Activated T-cell treated with anti-CD3 and anti-CD28 coated beads, Interleukin-2, amount 50 U/mL, for 4 hours (primary cell): ENCODE data around the gene MXI1. TPM values are rescaled to one million over a fixed set of nuclear protein-coding genes. Genes with fewer than 3 reads are reported as not detected.
A peak's percentile ranks its signal among the peaks of the same experiment; 100 is the strongest.

Experiments
- ATAC-seq, 2 donors: fragments of 200-7000 bp; cut with Tn5 transposase; one replicate each; pipeline ENCODE4 v1.10.0; 2021
- DNase-seq: peaks from one replicate; pipeline ENCODE4 v3.0.0-alpha.2; 2020
- H3K27me3 Mint-ChIP-seq: one replicate; pipeline ENCODE4 v1.8.0; 2021; ENCODE audit warnings: low read depth, mixed read lengths
- H3K36me3 Mint-ChIP-seq: one replicate; pipeline ENCODE4 v1.8.0; 2022; ENCODE audit warnings: mixed read lengths; ENCODE audit not compliant: insufficient read depth
- H3K4me1 Mint-ChIP-seq: one replicate; pipeline ENCODE4 v1.8.0; 2021; ENCODE audit warnings: low read depth, mixed read lengths
- H3K4me3 Mint-ChIP-seq: one replicate; pipeline ENCODE4 v1.8.0; 2021; ENCODE audit warnings: mild to moderate bottlenecking, moderate library complexity, mixed read lengths
- H3K9me3 Mint-ChIP-seq: one replicate; pipeline ENCODE4 v1.8.0; 2021; ENCODE audit warnings: mixed read lengths
- total RNA-seq, 3 donors: library from RNA; stranded (reverse); gene quantifications; one replicate each; pipeline ENCODE4 v1.2.1, GENCODE V29; 2021

MXI1 gene
- 10 to 100 TPM; 13.6 to 14.5 (median 14.2) TPM for total RNA-seq

- no peaks in the 10 kb centered on the region for H3K36me3 Mint-ChIP-seq
- DNase-seq (peak; percentile 14), ATAC-seq (peak; percentile 8 to 12)
- peaks cover 34% of the 10 kb centered on the region for H3K4me1 Mint-ChIP-seq
- no peaks in the 10 kb centered on the region for H3K9me3 Mint-ChIP-seq
- H3K4me3 Mint-ChIP-seq: peak within 1 kb of the TSS; percentile 97
- H3K27me3 Mint-ChIP-seq: no peaks in the 10 kb centered on the region
Measured at GRCh38 chr10:110207011-110207804, at the start of gene MXI1. Gene MXI1 (plus strand): TSS chr10:110207605. CDS start chr10:110207809, 204 bp downstream.

- ATAC-seq (no peak), DNase-seq (no peak)
- peaks cover 74% of the 10 kb centered on the region for H3K27me3 Mint-ChIP-seq
- H3K4me1 Mint-ChIP-seq: peaks cover 26% of the 10 kb centered on the region
- no peak overlapping the region for H3K4me3 Mint-ChIP-seq
- no peaks in the 10 kb centered on the region for H3K36me3 Mint-ChIP-seq
- H3K9me3 Mint-ChIP-seq: no peaks in the 10 kb centered on the region
Measured at GRCh38 chr10:110158051-110159005, 49.1 kb upstream of the MXI1 start.

DNA sequence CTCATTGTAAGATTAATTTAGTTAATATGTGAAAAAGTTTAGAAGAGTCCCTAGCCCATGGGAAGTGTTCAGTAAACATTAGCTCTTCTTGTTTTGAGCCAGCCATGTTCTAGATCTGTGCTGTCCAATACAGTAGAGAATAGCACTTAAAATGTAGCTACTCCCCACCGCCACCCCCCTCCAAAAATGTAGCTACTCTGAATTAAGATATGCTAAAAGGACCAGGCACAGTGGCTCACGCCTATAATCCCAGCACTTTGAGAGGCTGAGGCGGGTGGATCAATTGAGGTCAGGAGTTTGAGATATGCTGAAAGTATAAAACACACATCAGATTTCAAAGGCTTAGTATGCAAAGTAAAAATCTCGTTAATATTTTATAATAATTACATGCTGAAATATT is 47.3 kb upstream of the MXI1 start:
- peaks cover 21% of the 10 kb centered on the region for H3K4me1 Mint-ChIP-seq
- no peak overlapping the region for H3K4me3 Mint-ChIP-seq
- H3K36me3 Mint-ChIP-seq: no peaks in the 10 kb centered on the region
- DNase-seq (no peak), ATAC-seq (no peak)
- peaks cover 68% of the 10 kb centered on the region for H3K27me3 Mint-ChIP-seq
- no peaks in the 10 kb centered on the region for H3K9me3 Mint-ChIP-seq

- Mint-ChIP-seq H3K27me3 (peaks cover 69% of the 10 kb centered on the region), H3K4me1 (peaks cover 21% of the 10 kb centered on the region)
- ATAC-seq: no peak
Measured at GRCh38 chr10:110160522-110160921, 46.9 kb upstream of the MXI1 start.

GRCh38 chr10:110162741-110163145 is 44.7 kb upstream of the MXI1 start:
- Mint-ChIP-seq H3K4me3 (no peak overlapping the region), H3K9me3 (no peaks in the 10 kb centered on the region), H3K4me1 (peaks cover 6% of the 10 kb centered on the region), H3K27me3 (peaks cover 68% of the 10 kb centered on the region), H3K36me3 (no peaks in the 10 kb centered on the region)
- ATAC-seq (no peak), DNase-seq (no peak)

More at GRCh38 chr10:110160522-110160921, 46.9 kb upstream of the MXI1 start:
- Mint-ChIP-seq H3K36me3 (no peaks in the 10 kb centered on the region), H3K9me3 (no peaks in the 10 kb centered on the region), H3K4me3 (no peak overlapping the region)
- no peak for DNase-seq

DNA sequence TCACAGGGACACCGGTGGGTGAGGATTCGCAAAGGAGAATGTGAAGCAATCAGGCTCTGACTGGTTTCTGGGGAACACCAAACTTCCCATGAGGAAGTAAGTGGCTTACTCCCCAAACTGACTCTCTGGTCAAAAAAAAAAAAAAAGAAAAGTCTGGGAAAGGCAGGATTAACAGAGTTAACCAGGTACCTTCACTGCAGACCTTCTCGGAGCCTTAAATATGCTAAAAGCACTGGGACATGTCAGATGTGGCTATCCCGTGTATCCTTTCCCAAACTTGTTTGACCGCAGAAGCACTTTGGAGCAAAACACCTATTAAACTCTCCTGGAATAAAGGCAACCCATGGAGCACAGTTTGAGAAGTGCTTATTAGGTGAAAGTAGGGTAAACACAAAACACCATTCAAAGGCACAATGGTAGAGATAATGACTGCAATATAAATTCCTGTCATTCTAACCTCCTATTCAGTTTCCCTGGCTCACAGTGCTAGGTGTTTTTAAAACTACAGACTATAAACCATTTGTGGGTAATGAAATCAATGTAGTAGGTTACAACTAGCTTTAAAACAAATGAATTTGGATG is 44.1 kb upstream of the MXI1 start:
- H3K4me3 Mint-ChIP-seq: no peak overlapping the region
- no peak for ATAC-seq
- no peak for DNase-seq
- H3K9me3 Mint-ChIP-seq: no peaks in the 10 kb centered on the region
- no peaks in the 10 kb centered on the region for H3K36me3 Mint-ChIP-seq
- H3K4me1 Mint-ChIP-seq: peaks cover 8% of the 10 kb centered on the region
- peaks cover 68% of the 10 kb centered on the region for H3K27me3 Mint-ChIP-seq

- no peaks in the 10 kb centered on the region for H3K9me3 Mint-ChIP-seq
- DNase-seq (no peak), ATAC-seq (no peak)
- H3K36me3 Mint-ChIP-seq: no peaks in the 10 kb centered on the region
- no peak overlapping the region for H3K4me3 Mint-ChIP-seq
- peaks cover 68% of the 10 kb centered on the region for H3K27me3 Mint-ChIP-seq
- peaks cover 11% of the 10 kb centered on the region for H3K4me1 Mint-ChIP-seq
Measured at GRCh38 chr10:110163841-110164240, 43.6 kb upstream of the MXI1 start.

- H3K27me3 Mint-ChIP-seq: peaks cover 72% of the 10 kb centered on the region
- peaks cover 14% of the 10 kb centered on the region for H3K4me1 Mint-ChIP-seq
- DNase-seq (no peak), ATAC-seq (peak in 1 of 2 donors; percentile 60)
- H3K36me3 Mint-ChIP-seq: no peaks in the 10 kb centered on the region
- no peak overlapping the region for H3K4me3 Mint-ChIP-seq
- H3K9me3 Mint-ChIP-seq: no peaks in the 10 kb centered on the region
Measured at GRCh38 chr10:110165239-110165638, 42.2 kb upstream of the MXI1 start.

DNA sequence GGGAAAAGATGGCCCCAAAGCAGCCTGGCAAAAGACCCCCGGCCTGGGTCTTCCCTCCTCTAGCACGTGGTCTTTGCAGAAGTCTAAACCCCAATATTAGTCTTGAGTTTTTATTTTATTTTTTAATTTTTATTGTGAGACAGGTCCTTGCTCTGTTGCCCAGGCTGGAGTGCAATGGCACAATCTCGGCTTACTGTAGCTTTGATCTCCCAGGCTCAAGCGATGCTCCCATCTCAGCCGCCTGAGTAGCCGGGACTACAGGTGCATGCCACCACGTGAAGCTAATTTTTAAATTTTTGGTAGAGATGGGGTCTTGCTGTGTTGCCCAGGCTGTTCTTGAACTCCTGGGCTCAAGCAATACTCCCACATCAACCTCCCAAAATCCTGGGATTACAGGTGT is 40.3 kb upstream of the MXI1 start:
- ATAC-seq: no peak
- H3K4me1 Mint-ChIP-seq: peaks cover 16% of the 10 kb centered on the region
- no peaks in the 10 kb centered on the region for H3K9me3 Mint-ChIP-seq

GRCh38 chr10:110168601-110169481 is 38.6 kb upstream of the MXI1 start:
- Mint-ChIP-seq H3K9me3 (no peaks in the 10 kb centered on the region), H3K4me3 (no peak overlapping the region), H3K27me3 (peaks cover 79% of the 10 kb centered on the region), H3K4me1 (peaks cover 16% of the 10 kb centered on the region), H3K36me3 (no peaks in the 10 kb centered on the region)
- DNase-seq (no peak), ATAC-seq (peak; percentile 43 to 62)

More for the DNA sequence above, 40.3 kb upstream of the MXI1 start:
- Mint-ChIP-seq H3K36me3 (no peaks in the 10 kb centered on the region), H3K27me3 (peaks cover 74% of the 10 kb centered on the region), H3K4me3 (no peak overlapping the region)
- no peak for DNase-seq

GRCh38 chr10:110169586-110169985 is 37.8 kb upstream of the MXI1 start:
- H3K9me3 Mint-ChIP-seq: no peaks in the 10 kb centered on the region
- peaks cover 75% of the 10 kb centered on the region for H3K27me3 Mint-ChIP-seq
- no peak for ATAC-seq
- H3K4me1 Mint-ChIP-seq: peaks cover 16% of the 10 kb centered on the region
- DNase-seq: no peak
- no peak overlapping the region for H3K4me3 Mint-ChIP-seq
- H3K36me3 Mint-ChIP-seq: no peaks in the 10 kb centered on the region

- no peaks in the 10 kb centered on the region for H3K36me3 Mint-ChIP-seq
- no peak overlapping the region for H3K4me3 Mint-ChIP-seq
- no peaks in the 10 kb centered on the region for H3K9me3 Mint-ChIP-seq
- ATAC-seq (no peak), DNase-seq (no peak)
- H3K27me3 Mint-ChIP-seq: peaks cover 75% of the 10 kb centered on the region
- H3K4me1 Mint-ChIP-seq: peaks cover 16% of the 10 kb centered on the region
Measured at GRCh38 chr10:110170142-110170971, 37.0 kb upstream of the MXI1 start.

- H3K9me3 Mint-ChIP-seq: no peaks in the 10 kb centered on the region
- H3K36me3 Mint-ChIP-seq: no peaks in the 10 kb centered on the region
- ATAC-seq (peak in 1 of 2 donors; percentile 47), DNase-seq (no peak)
- H3K4me3 Mint-ChIP-seq: no peak overlapping the region
- H3K27me3 Mint-ChIP-seq: peaks cover 72% of the 10 kb centered on the region
- peaks cover 14% of the 10 kb centered on the region for H3K4me1 Mint-ChIP-seq
Measured at GRCh38 chr10:110171032-110171431, 36.4 kb upstream of the MXI1 start.
